ENCODE measurements around the gene MAMSTR.

- TF ChIP-seq ZBTB12 (CRISPR knock-in tag; IDR thresholded peaks at IDR 0.05) (no peak), YBX1 (IDR thresholded peaks at IDR 0.05) (no peak), CTCF (IDR thresholded peaks at IDR 0.05 in 2 of 3, conservative IDR thresholded peaks at IDR 0.05 in 1 of 3; ENCODE audit: insufficient read depth in 2 of 3, low read depth in 1 of 3, low read length in 3 of 3) (no peak), ZNF121 (CRISPR knock-in tag; conservative IDR thresholded peaks at IDR 0.05) (no peak), CEBPB (tag; IDR thresholded peaks at IDR 0.05) (no peak), MTA2 (IDR thresholded peaks at IDR 0.05; ENCODE audit: low read depth) (no peak), RFX5 (IDR thresholded peaks at IDR 0.05; ENCODE audit: low read depth, low read length) (no peak)
Measured at GRCh38 chr19:48668761-48669160, 50.8 kb downstream of the MAMSTR start.

All from K562 (cell line).